Left ventricle myocardium inferior (tissue), 1 donor: ENCODE data around the gene FAM240A. TPM values are rescaled to one million over a fixed set of nuclear protein-coding genes. Genes with fewer than 3 reads are reported as not detected.
A peak's percentile ranks its signal among the peaks of the same experiment; 100 is the strongest.

ENCODE experiments used
- DNase-seq: peaks from one replicate; pipeline ENCODE4 v3.0.0-alpha.2; 2020
- H3K27ac ChIP-seq: fragments of 200-600 bp; replicated peaks from 2 replicates; pipeline ENCODE4 v1.8.0; 2021
- H3K27me3 ChIP-seq: fragments of 200-600 bp; 2 replicates; pipeline ENCODE4 v1.8.0; 2021; ENCODE audit warnings: low read depth
- H3K36me3 ChIP-seq: fragments of 200-600 bp; 2 replicates; pipeline ENCODE4 v1.8.0; 2021
- H3K4me1 ChIP-seq: fragments of 200-600 bp; 2 replicates; pipeline ENCODE4 v1.8.0; 2021
- H3K4me3 ChIP-seq: fragments of 200-600 bp; 2 replicates; pipeline ENCODE4 v1.8.0; 2021; ENCODE audit warnings: mild to moderate bottlenecking, moderate library complexity
- H3K9me3 ChIP-seq: fragments of 200-600 bp; replicated peaks from 2 replicates; pipeline ENCODE4 v1.8.0; 2021
- intact Hi-C: fragments of 100-400 bp; cut with micrococcal nuclease; formaldehyde crosslinking; loops from one replicate; pipeline ENCODE4 v1.11.0; 2022
- total RNA-seq: library from RNA; stranded (reverse); fragmentation: NEBNext Ultra II Directional; extraction: Animal tissue kit (Norgen Biotek cat#: 25700); gene quantifications from one replicate; pipeline ENCODE4 v1.2.1, GENCODE V29; 2021
- TF ChIP-seq, protein P1 (sequence below): fragments of 200-600 bp; IDR thresholded peaks from 2 replicates; pipeline ENCODE4 v1.8.0; 2021; ENCODE audit warnings: antibody characterized with exemption, mild to moderate bottlenecking, borderline replicate concordance
- donor health status: DM: no; HTN: yes; CAD: no; lungs with severe emphysema.

The FAM240A gene
- total RNA-seq, 1 donor from 2014 or later = not detected

DNA sequence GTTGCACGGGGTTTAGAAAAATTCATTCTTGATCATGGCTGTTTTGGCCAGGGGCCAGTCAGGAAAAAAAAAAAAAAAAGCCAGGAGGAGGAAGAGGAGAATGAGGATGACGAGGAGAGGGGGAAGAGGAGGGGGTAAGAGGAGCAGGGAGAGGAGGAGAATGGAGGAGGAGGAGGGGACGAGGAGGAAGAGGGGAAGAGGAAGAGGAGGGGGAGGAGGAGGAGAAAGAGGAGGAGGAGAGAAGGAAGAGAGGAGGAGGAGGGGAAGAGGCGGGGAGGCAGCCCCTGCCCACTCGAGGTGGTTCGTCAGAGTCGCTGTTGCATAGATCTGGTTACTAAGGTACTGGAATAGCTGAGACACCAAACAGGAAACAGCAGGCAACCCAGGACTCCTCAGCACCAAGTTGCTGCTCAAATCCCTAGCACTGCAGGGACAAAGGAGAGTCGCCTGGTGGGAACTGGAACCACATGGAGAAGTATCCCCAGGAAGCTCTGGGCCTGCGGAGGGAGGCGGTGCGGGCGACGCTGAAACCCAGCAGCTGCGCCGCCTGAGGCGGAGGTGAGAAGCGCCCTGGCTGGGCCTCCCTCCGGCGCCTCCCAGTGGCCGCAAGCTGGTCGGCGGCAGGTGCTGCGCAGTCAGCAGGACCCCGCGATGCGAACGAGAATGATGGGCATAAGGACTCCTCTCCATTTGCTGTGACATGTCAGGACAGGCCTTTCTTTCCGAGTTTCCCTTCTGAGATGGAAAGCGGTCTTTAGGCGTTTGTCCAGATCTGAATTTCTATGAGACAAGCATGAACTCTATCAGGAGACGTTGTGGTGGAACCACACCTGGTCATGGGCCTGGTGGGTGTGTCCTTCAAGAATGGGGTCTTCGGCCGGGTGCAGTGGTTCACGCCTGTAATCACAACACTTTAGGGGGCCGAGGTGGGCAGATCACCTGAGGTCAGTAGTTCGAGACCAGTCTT is 17.5 kb downstream of the FAM240A start:
- H3K27me3 ChIP-seq = no peaks in the 10 kb centered on the region
- H3K4me3 ChIP-seq = peak overlapping the region; percentile 52
- intact Hi-C loops = loop anchor here (2.0 kb wide), 1 partner anchor 141 kb away; no protein-coding TSS in a partner anchor
- peaks cover 24% of the 10 kb centered on the region for H3K4me1 ChIP-seq
- TF ChIP-seq, protein P1, sequence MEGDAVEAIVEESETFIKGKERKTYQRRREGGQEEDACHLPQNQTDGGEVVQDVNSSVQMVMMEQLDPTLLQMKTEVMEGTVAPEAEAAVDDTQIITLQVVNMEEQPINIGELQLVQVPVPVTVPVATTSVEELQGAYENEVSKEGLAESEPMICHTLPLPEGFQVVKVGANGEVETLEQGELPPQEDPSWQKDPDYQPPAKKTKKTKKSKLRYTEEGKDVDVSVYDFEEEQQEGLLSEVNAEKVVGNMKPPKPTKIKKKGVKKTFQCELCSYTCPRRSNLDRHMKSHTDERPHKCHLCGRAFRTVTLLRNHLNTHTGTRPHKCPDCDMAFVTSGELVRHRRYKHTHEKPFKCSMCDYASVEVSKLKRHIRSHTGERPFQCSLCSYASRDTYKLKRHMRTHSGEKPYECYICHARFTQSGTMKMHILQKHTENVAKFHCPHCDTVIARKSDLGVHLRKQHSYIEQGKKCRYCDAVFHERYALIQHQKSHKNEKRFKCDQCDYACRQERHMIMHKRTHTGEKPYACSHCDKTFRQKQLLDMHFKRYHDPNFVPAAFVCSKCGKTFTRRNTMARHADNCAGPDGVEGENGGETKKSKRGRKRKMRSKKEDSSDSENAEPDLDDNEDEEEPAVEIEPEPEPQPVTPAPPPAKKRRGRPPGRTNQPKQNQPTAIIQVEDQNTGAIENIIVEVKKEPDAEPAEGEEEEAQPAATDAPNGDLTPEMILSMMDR = peak; percentile 99
- H3K27ac ChIP-seq = peak overlapping the region; percentile 76
- DNase-seq = peak; percentile 84
- no peaks in the 10 kb centered on the region for H3K36me3 ChIP-seq
- no peaks in the 10 kb centered on the region for H3K9me3 ChIP-seq

GRCh38 chr3:46632792-46633191 is 20.5 kb downstream of the FAM240A start:
- H3K4me1 ChIP-seq = peaks cover 24% of the 10 kb centered on the region
- H3K4me3 ChIP-seq = no peak overlapping the region
- intact Hi-C loops = no loop called here
- no peak for DNase-seq
- no peaks in the 10 kb centered on the region for H3K9me3 ChIP-seq
- TF ChIP-seq, protein P1 = no peak
- H3K36me3 ChIP-seq = no peaks in the 10 kb centered on the region
- peak overlapping the region; percentile 16 for H3K27ac ChIP-seq
- no peaks in the 10 kb centered on the region for H3K27me3 ChIP-seq

DNA sequence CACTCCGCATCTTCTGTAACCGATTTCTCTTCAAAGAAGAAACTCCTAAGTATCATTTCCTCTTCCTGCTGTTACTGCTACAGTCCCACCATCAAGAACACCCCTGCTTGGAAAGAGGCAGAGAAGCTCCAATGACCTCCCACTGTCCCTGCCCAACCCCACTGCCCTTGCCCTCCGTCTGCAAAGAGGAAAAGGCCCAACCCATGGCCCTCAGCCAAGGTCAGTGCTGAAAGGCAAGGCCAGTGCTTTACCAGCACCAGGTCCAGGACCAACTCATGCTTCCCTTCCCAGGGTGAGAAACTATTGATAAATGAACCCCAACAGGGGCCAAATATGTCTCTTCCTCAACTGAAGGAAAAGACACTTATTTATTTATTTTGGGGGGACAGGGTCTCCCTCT is 22.5 kb downstream of the FAM240A start:
- Histone ChIP-seq H3K27ac (no peak overlapping the region), H3K4me1 (peaks cover 16% of the 10 kb centered on the region), H3K9me3 (peaks cover 7% of the 10 kb centered on the region), H3K4me3 (no peak overlapping the region), H3K27me3 (no peaks in the 10 kb centered on the region), H3K36me3 (no peaks in the 10 kb centered on the region)
- TF ChIP-seq, protein P1 = no peak
- intact Hi-C loops = no loop called here
- DNase-seq = no peak

DNA sequence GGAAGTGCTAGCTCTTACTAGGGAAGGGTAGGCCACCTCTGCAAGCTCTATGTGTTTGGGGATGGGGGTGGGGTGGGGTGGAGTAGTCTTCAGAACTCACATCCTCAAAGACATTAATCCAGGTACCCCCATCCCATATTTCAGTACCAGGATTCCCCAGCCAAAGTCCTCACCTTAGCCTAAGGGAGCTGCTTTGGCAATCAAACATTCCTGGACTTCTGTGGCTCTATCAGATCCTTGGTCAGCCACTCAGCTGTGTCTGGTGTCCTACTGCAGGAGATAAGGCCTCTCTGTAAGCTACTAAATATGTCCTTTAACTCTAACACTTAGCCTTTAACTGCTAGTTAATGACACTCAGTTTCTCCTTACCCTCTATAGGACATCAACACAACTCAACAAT is 26.9 kb downstream of the FAM240A start:
- TF ChIP-seq, protein P1 = no peak
- no peak for DNase-seq
- H3K4me3 ChIP-seq = no peak overlapping the region
- no peak overlapping the region for H3K27ac ChIP-seq
- H3K36me3 ChIP-seq = no peaks in the 10 kb centered on the region
- peaks cover 3% of the 10 kb centered on the region for H3K27me3 ChIP-seq
- peaks cover 21% of the 10 kb centered on the region for H3K9me3 ChIP-seq
- intact Hi-C loops = no loop called here
- peaks cover 4% of the 10 kb centered on the region for H3K4me1 ChIP-seq

DNA sequence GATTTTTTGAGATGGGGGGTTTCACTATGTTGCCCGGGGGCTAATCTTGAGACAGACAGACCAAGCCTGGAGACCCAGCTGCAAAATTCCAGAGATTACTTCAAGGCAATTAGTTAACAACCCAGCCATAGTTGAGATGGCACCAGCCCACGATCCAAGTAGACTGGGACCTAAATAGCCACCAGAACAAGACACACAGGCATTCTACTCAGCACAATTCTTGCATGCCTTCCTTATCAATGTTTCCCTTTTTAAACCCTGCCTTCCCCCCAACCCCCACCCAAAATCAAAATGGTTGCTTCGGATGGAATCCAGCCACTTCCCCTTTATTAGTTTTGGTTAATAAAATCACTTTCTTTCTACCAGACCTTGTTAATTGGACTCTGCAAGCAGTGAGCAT is 28.6 kb downstream of the FAM240A start:
- no peak overlapping the region for H3K4me3 ChIP-seq
- H3K9me3 ChIP-seq = peaks cover 21% of the 10 kb centered on the region
- intact Hi-C loops = no loop called here
- peaks cover 4% of the 10 kb centered on the region for H3K4me1 ChIP-seq
- no peak overlapping the region for H3K27ac ChIP-seq
- no peaks in the 10 kb centered on the region for H3K36me3 ChIP-seq
- peaks cover 3% of the 10 kb centered on the region for H3K27me3 ChIP-seq
- TF ChIP-seq, protein P1 = no peak
- DNase-seq = no peak
